K562 (cell line): ENCODE results near the gene RXFP3. TPM values are rescaled to one million over a fixed set of nuclear protein-coding genes. Genes with fewer than 3 reads are reported as not detected.

Experiments used
- ATAC-seq: fragments of 200-7000 bp; cut with Tn5 transposase; 3 replicates; pipeline ENCODE4 v1.9.1; 2020; ENCODE audit warnings: moderate library complexity
- BruUV-seq: library from RNA; stranded (reverse); fragments of 400-500 nt; replicated peaks from 2 replicates; lab custom pipeline; 2021; lab: Mats Ljungman, UMichigan
- CTCF ChIA-PET: fragments of 300-600 bp; formaldehyde crosslinking; extraction: SDS; loops from one replicate; lab custom pipeline; 2021; ENCODE audit warnings: low intra/inter-chr PET ratio; lab: Yijun Ruan, JAX
- POLR2A ChIA-PET: fragments of 300-600, 350-650 bp; sonication (Branson Sonifier 250); formaldehyde crosslinking; extraction: SDS; loops from one replicate; lab custom pipeline; 2021; ENCODE audit warnings: antibody characterized with exemption, inconsistent platforms; lab: Yijun Ruan, JAX
- DNase-seq, 4 experiments: peaks; one replicate each; pipeline versions ENCODE4 v3.0.0 to v3.0.0-alpha.2; 2011 to 2018; ENCODE audit warnings: low spot score in 3 of 4, mixed read lengths in 3 of 4; ENCODE audit errors: extremely low read depth in 1 of 4
- FAIRE-seq: peaks from 2 replicates; lab custom pipeline; 2011; peaks lifted over from hg19 to GRCh38; lab: Jason Lieb, UNC
- H2AFZ ChIP-seq: 2 replicates; pipeline ENCODE4 v1.6.0; 2011; ENCODE audit warnings: low read depth, low read length, control low read depth, inconsistent platforms
- H3K27ac ChIP-seq: fragments of 200-600 bp; 3 replicates; pipeline ENCODE4 v1.8.0; 2011; ENCODE audit warnings: low read depth, mild to moderate bottlenecking, control low read depth, inconsistent platforms, low read length, moderate library complexity, mixed read lengths; ENCODE audit errors: extremely low read depth
- H3K27me3 ChIP-seq, 2 experiments: fragments of 300-600 bp in 1 of 2; 2 replicates in 1 of 2; 3 replicates in 1 of 2; pipeline versions ENCODE4 v1.6.0 to v1.8.0; 2011; ENCODE audit warnings: inconsistent platforms in 2 of 2, low read length in 2 of 2, mild to moderate bottlenecking in 1 of 2, mixed read lengths in 1 of 2, moderate library complexity in 1 of 2; ENCODE audit not compliant: control insufficient read depth in 2 of 2, insufficient read depth in 2 of 2
- H3K36me3 ChIP-seq: fragments of 300-600 bp; 3 replicates; pipeline ENCODE4 v1.8.0; 2011; ENCODE audit warnings: mild to moderate bottlenecking, low read length, inconsistent platforms; ENCODE audit not compliant: control insufficient read depth, insufficient read depth
- H3K4me1 ChIP-seq, 2 experiments: fragments of 200-600 bp in 1 of 2; replicated peaks in 1 of 2; 2 replicates in 1 of 2; 3 replicates in 1 of 2; pipeline versions ENCODE4 v1.5.1 to v1.8.0; 2011; ENCODE audit warnings: inconsistent platforms in 2 of 2, low read length in 2 of 2, mild to moderate bottlenecking in 1 of 2, mixed read lengths in 1 of 2, moderate library complexity in 1 of 2; ENCODE audit not compliant: control insufficient read depth in 2 of 2, insufficient read depth in 2 of 2
- H3K4me2 ChIP-seq: 2 replicates; pipeline ENCODE4 v1.6.1; 2011; ENCODE audit warnings: low read length, control low read depth, inconsistent platforms, mixed read lengths; ENCODE audit not compliant: insufficient read depth
- H3K4me3 ChIP-seq: fragments of 200-600 bp; sonication (generic), shearing (Covaris generic); 2 replicates; pipeline ENCODE4 v1.5.1; 2016; ENCODE audit warnings: control low read depth, inconsistent platforms
- H3K79me2 ChIP-seq: fragments of 200-600 bp; 3 replicates; pipeline ENCODE4 v1.8.0; 2011; ENCODE audit warnings: low read length, inconsistent platforms; ENCODE audit not compliant: control insufficient read depth, insufficient read depth
- H3K9ac ChIP-seq, 2 experiments: 2 replicates each; pipeline versions ENCODE4 v1.6.0 to v1.6.1; 2011; ENCODE audit warnings: low read depth in 2 of 2, low read length in 2 of 2, control low read depth in 1 of 2, inconsistent platforms in 1 of 2, mild to moderate bottlenecking in 1 of 2, mixed read lengths in 1 of 2; ENCODE audit not compliant: insufficient read depth in 1 of 2
- H3K9me1 ChIP-seq: one replicate; pipeline ENCODE4 v1.6.0; 2011; ENCODE audit warnings: inconsistent platforms, mild to moderate bottlenecking, low read length, moderate library complexity; ENCODE audit not compliant: control insufficient read depth, insufficient read depth
- H3K9me3 ChIP-seq: replicated peaks from 2 replicates; pipeline ENCODE4 v1.5.1; 2011; ENCODE audit warnings: low read depth, low read length, inconsistent platforms; ENCODE audit not compliant: control insufficient read depth, insufficient read depth
- H4K20me1 ChIP-seq: replicated peaks from 2 replicates; pipeline ENCODE4 v1.6.1; 2011; ENCODE audit warnings: low read length, inconsistent platforms, mixed read lengths; ENCODE audit not compliant: control insufficient read depth, insufficient read depth
- CHD1 ChIP-seq: fragments of 200-600 bp; sonication (generic); IDR thresholded peaks from one replicate; pipeline ENCODE4 v1.6.1; 2012; ENCODE audit warnings: mild to moderate bottlenecking, moderate library complexity, low read length, inconsistent platforms
- KDM4B ChIP-seq, 2 experiments: fragments of 450-650 bp in 1 of 2; sonication (generic) in 1 of 2; IDR thresholded peaks; 2 replicates each; pipeline ENCODE4 v1.6.1; 2016 to 2017; ENCODE audit warnings: borderline replicate concordance in 2 of 2, antibody characterized with exemption in 1 of 2, low read depth in 1 of 2, mild to moderate bottlenecking in 1 of 2
- L3MBTL2 ChIP-seq: fragments of 450-650 bp; IDR thresholded peaks from 2 replicates; pipeline ENCODE4 v1.6.1; 2016; ENCODE audit warnings: mild to moderate bottlenecking, moderate library complexity
- LCOR ChIP-seq: sonication (generic); formaldehyde crosslinking; IDR thresholded peaks from 2 replicates; pipeline ENCODE4 v1.8.0; 2022; ENCODE audit warnings: mild to moderate bottlenecking, missing genetic modification reagents
- LEF1 ChIP-seq: fragments of 450-650 bp; IDR thresholded peaks from 2 replicates; pipeline ENCODE4 v1.6.1; 2016; ENCODE audit warnings: mild to moderate bottlenecking
- MCM5 ChIP-seq: fragments of 450-650 bp; IDR thresholded peaks from 2 replicates; pipeline ENCODE4 v1.6.1; 2016; ENCODE audit warnings: low read depth
- PURB ChIP-seq: sonication (generic); formaldehyde crosslinking; IDR thresholded peaks from 2 replicates; pipeline ENCODE4 v1.9.0; 2021; ENCODE audit warnings: low read depth, mild to moderate bottlenecking, missing genetic modification reagents
- ZNF140 ChIP-seq: fragments of 250-450 bp; sonication (Bioruptor Pico); IDR thresholded peaks from 2 replicates; pipeline ENCODE4 v1.8.0; 2021; ENCODE audit warnings: moderate library complexity, mild to moderate bottlenecking, inconsistent platforms
- ZNF3 ChIP-seq: fragments of 250-450 bp; sonication (Bioruptor Pico); IDR thresholded peaks from 2 replicates; pipeline ENCODE4 v1.5.0; 2021; ENCODE audit warnings: mild to moderate bottlenecking, moderate library complexity
- ZNF77 ChIP-seq: fragments of 250-450 bp; sonication (Bioruptor Pico); IDR thresholded peaks from 2 replicates; pipeline ENCODE4 v1.5.0; 2020
- WGBS: fragments of 100-300 bp; shearing (Covaris generic); methylation state at CpG from one replicate; pipeline ENCODE4 v1.1.6; 2016; ENCODE audit warnings: low coverage, mixed read lengths; ENCODE audit not compliant: insufficient coverage; ENCODE audit errors: missing lambda C conversion rate; 5-methylcytosine and 5-hydroxymethylcytosine counted together
- in situ Hi-C: fragments of 300-500 bp; cut with MboI; formaldehyde crosslinking; loops from 4 replicates; pipeline ENCODE4 v1.15.0; 2018; ENCODE audit warnings: inconsistent platforms, mixed read lengths
- intact Hi-C: fragments of 100-400 bp; cut with micrococcal nuclease; formaldehyde crosslinking; loops from 2 replicates; pipeline ENCODE4 v1.14.2; 2022
- polyA plus RNA-seq, 8 experiments: library from polyadenylated mRNA; depleted of rRNA in 4 of 8; stranded (reverse) in 5 of 8; unstranded in 3 of 8; fragments of >200 nt; fragmentation: Nextera tagmentation in 2 of 8; fragmentation: Illumina TruSeq in 1 of 8; extraction: Ambion mirVana in 2 of 8; extraction: Trizol in 1 of 8; gene quantifications; 2 replicates each; pipeline versions ENCODE4 v1.2.1 to v1.2.3, GENCODE V29; 2011 to 2014; ENCODE audit warnings: inconsistent platforms in 1 of 8, missing spikeins in 1 of 8
- total RNA-seq, 7 experiments: library from RNA; depleted of rRNA in 6 of 7; stranded (reverse); fragments of >200 nt in 6 of 7; fragmentation: Illumina TruSeq in 2 of 7; extraction: Trizol in 2 of 7; gene quantifications; 2 replicates each; pipeline versions ENCODE4 v1.2.1 to v1.2.3, GENCODE V29; 2011 to 2021; ENCODE audit warnings: low replicate concordance in 1 of 7
- TF ChIP-seq, protein P1 (sequence below): fragments of 450-650 bp; IDR thresholded peaks from 2 replicates; pipeline ENCODE4 v1.7.1; 2018; ENCODE audit warnings: mild to moderate bottlenecking, low read depth; ENCODE audit not compliant: partially characterized antibody

Gene RXFP3
- total and polyA plus RNA-seq, 9 of the 15 experiments (the other 6 are each of a cell fraction or from before 2014, with no cell fraction given) = not detected

DNA sequence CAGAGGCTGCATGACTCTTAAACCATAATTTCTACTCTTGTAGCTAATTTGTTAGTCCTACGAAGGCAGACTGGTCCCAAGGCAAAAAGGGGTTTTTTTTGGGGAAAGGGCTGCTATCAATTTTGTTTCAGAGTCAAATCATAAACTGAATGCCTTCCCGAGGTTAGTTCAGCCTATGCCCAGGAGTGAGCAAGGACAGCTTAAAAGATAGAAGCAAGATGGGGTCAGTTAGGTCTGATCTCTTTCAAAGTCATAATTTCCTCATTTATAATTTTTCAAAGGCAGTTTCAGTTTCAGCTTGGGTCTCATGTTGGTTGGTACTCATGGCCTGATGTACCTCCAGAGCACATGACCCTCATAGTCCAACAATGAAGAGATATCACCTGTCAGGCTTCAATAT is 7.9 kb upstream of the RXFP3 start:
- Histone ChIP-seq H3K4me2 (no peak overlapping the region), H3K9ac (no peak overlapping the region), H3K4me1 (no peaks in the 10 kb centered on the region), H3K4me3 (no peak overlapping the region), H2AFZ (no peak overlapping the region), H3K36me3 (no peaks in the 10 kb centered on the region), H3K9me3 (no peaks in the 10 kb centered on the region), H4K20me1 (no peaks in the 10 kb centered on the region), H3K27ac (no peak overlapping the region), H3K9me1 (no peaks in the 10 kb centered on the region), H3K79me2 (no peaks in the 10 kb centered on the region), H3K27me3 (peaks cover 0 to 4% of the 10 kb centered on the region in 2 experiments; a peak in 1 of 5 replicates)
- ChIA-PET CTCF (no interaction called here), POLR2A (no interaction called here)
- FAIRE-seq (no peak), DNase-seq (no peak), ATAC-seq (no peak)
- TF ChIP-seq ZNF3 (CRISPR knock-in tag) = no peak
- TF ChIP-seq L3MBTL2 = no peak
- TF ChIP-seq, protein P1, sequence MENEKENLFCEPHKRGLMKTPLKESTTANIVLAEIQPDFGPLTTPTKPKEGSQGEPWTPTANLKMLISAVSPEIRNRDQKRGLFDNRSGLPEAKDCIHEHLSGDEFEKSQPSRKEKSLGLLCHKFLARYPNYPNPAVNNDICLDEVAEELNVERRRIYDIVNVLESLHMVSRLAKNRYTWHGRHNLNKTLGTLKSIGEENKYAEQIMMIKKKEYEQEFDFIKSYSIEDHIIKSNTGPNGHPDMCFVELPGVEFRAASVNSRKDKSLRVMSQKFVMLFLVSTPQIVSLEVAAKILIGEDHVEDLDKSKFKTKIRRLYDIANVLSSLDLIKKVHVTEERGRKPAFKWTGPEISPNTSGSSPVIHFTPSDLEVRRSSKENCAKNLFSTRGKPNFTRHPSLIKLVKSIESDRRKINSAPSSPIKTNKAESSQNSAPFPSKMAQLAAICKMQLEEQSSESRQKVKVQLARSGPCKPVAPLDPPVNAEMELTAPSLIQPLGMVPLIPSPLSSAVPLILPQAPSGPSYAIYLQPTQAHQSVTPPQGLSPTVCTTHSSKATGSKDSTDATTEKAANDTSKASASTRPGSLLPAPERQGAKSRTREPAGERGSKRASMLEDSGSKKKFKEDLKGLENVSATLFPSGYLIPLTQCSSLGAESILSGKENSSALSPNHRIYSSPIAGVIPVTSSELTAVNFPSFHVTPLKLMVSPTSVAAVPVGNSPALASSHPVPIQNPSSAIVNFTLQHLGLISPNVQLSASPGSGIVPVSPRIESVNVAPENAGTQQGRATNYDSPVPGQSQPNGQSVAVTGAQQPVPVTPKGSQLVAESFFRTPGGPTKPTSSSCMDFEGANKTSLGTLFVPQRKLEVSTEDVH = no peak
- no peak for TF ChIP-seq CHD1
- no peak for TF ChIP-seq LCOR (CRISPR knock-in tag)
- TF ChIP-seq LEF1 = no peak
- TF ChIP-seq ZNF77 (CRISPR knock-in tag) = no peak
- TF ChIP-seq KDM4B (IDR thresholded peaks at IDR 0.05; ENCODE audit: borderline replicate concordance in 2 of 2, low read depth in 1 of 2) = no peak
- TF ChIP-seq MCM5 = no peak
- TF ChIP-seq ZNF140 (CRISPR knock-in tag) = no peak
- no peak for TF ChIP-seq PURB
- no TSS peak for BruUV-seq
- WGBS = 4% methylated on average over 2 of the region's 2 CpGs
- in situ Hi-C loops = no loop called here
- intact Hi-C loops = no loop called here
